Tibial nerve (tissue), 4 donors: Measurements from ENCODE around the gene UPK3A. TPM values are rescaled to one million over a fixed set of nuclear protein-coding genes. Genes with fewer than 3 reads are reported as not detected.
"Not testable (repeated sequence)": the region's sequence is repeated elsewhere in the genome, so short reads cannot be mapped to it uniquely, and the experiment has no call there.

ENCODE experiments used
- DNase-seq, 2 donors: peaks; one replicate each; pipeline ENCODE4 v3.0.0-alpha.2; 2019; ENCODE audit warnings: low spot score in 2 of 2
- H3K27ac ChIP-seq, 4 donors: fragments of 200-600 bp; sonication (generic) in 3 of 4; one replicate each; pipeline ENCODE4 v1.5.1; 2017 to 2019; ENCODE audit warnings: mild to moderate bottlenecking in 1 of 4
- H3K27me3 ChIP-seq, 2 donors: fragments of 200-600 bp; sonication (generic) in 1 of 2; one replicate each; pipeline versions ENCODE4 v1.5.1 to v1.6.0; 2017 to 2019
- H3K36me3 ChIP-seq, 3 donors: fragments of 200-600 bp; sonication (generic); one replicate each; pipeline ENCODE4 v1.5.1; 2018 to 2019
- H3K4me1 ChIP-seq, 4 donors: fragments of 200-600 bp; sonication (generic) in 3 of 4; one replicate each; pipeline ENCODE4 v1.5.1; 2017 to 2019
- H3K4me3 ChIP-seq, 4 donors: fragments of 200-600 bp; sonication (generic) in 3 of 4; one replicate each; pipeline ENCODE4 v1.5.1; 2017 to 2019; ENCODE audit warnings: mild to moderate bottlenecking in 1 of 4, moderate library complexity in 1 of 4
- H3K9me3 ChIP-seq, 4 donors: fragments of 200-600 bp; sonication (generic) in 3 of 4; one replicate each; pipeline ENCODE4 v1.5.1; 2017 to 2019
- CTCF ChIP-seq, 5 experiments: fragments of 200-600 bp in 3 of 5; fragments of 450-650 bp in 2 of 5; sonication (generic) in 3 of 5; IDR thresholded peaks; one replicate each; pipeline ENCODE4 v1.5.1; 2016 to 2019; ENCODE audit warnings: antibody characterized with exemption in 5 of 5, mild to moderate bottlenecking in 3 of 5, moderate library complexity in 2 of 5
- EP300 ChIP-seq, 2 donors: sonication (generic); formaldehyde crosslinking; IDR thresholded peaks; one replicate each; pipeline ENCODE4 v1.6.1; 2017; ENCODE audit warnings: antibody characterized with exemption in 2 of 2, mild to moderate bottlenecking in 1 of 2
- POLR2A ChIP-seq, 2 donors: fragments of 450-650 bp; IDR thresholded peaks; one replicate each; pipeline ENCODE4 v1.6.1; 2017; ENCODE audit warnings: antibody characterized with exemption in 2 of 2, mild to moderate bottlenecking in 2 of 2, moderate library complexity in 2 of 2
- WGBS, 2 donors: methylation state at CpG; one replicate each; pipeline ENCODE4 v1.1.5; 2018; 5-methylcytosine and 5-hydroxymethylcytosine counted together
- total RNA-seq, 4 donors: library from RNA; depleted of rRNA; stranded (reverse); fragments of >200 nt; gene quantifications; one replicate each; pipeline ENCODE4 v1.1.0, GENCODE V29; 2016

The UPK3A gene
- total RNA-seq, 4 donors from 2014 or later, result not detected

- H3K27ac ChIP-seq, result no peak overlapping the region
- H3K36me3 ChIP-seq, result no peaks in the 10 kb centered on the region
- no peak for TF ChIP-seq POLR2A (IDR thresholded peaks at IDR 0.05)
- TF ChIP-seq EP300 (IDR thresholded peaks at IDR 0.05), result no peak
- no peak for TF ChIP-seq CTCF (IDR thresholded peaks at IDR 0.05)
- no peak for DNase-seq
- peaks cover 0 to 6% (median 2%) of the 10 kb centered on the region in 4 donors for H3K4me1 ChIP-seq
- no peak overlapping the region for H3K4me3 ChIP-seq
- no peaks in the 10 kb centered on the region for H3K9me3 ChIP-seq
- H3K27me3 ChIP-seq, result no peaks in the 10 kb centered on the region
- 58 to 72% methylated on average over 8 of the region's 8 CpGs for WGBS, 2 donors
These were observed 35.8 kb upstream of the UPK3A start for GRCh38 chr22:45248832-45249561.

GRCh38 chr22:45251825-45252224, 32.9 kb upstream of the UPK3A start:
- Histone ChIP-seq H3K4me3 (no peak overlapping the region), H3K27me3 (no peaks in the 10 kb centered on the region), H3K9me3 (no peaks in the 10 kb centered on the region), H3K27ac (no peak overlapping the region), H3K4me1 (no peaks in the 10 kb centered on the region), H3K36me3 (no peaks in the 10 kb centered on the region)
- WGBS, 2 donors, result 63 to 85% methylated on average over 8 of the region's 8 CpGs
- TF ChIP-seq CTCF (IDR thresholded peaks at IDR 0.05) (no peak), EP300 (IDR thresholded peaks at IDR 0.05) (no peak), POLR2A (IDR thresholded peaks at IDR 0.05) (no peak)
- DNase-seq, result no peak

GRCh38 chr22:45253039-45253641, 31.6 kb upstream of the UPK3A start:
- no peaks in the 10 kb centered on the region for H3K36me3 ChIP-seq
- H3K4me3 ChIP-seq, result no peak overlapping the region
- DNase-seq, result no peak
- H3K27ac ChIP-seq, result no peak overlapping the region
- H3K9me3 ChIP-seq, result no peaks in the 10 kb centered on the region
- H3K4me1 ChIP-seq, result no peaks in the 10 kb centered on the region
- TF ChIP-seq EP300 (IDR thresholded peaks at IDR 0.05) (no peak), CTCF (IDR thresholded peaks at IDR 0.05) (no peak), POLR2A (IDR thresholded peaks at IDR 0.05) (no peak)
- no peaks in the 10 kb centered on the region for H3K27me3 ChIP-seq
- 70 to 81% methylated on average over 9 to 10 of the region's 10 CpGs for WGBS, 2 donors

- H3K27me3 ChIP-seq, result no peaks in the 10 kb centered on the region
- TF ChIP-seq CTCF (IDR thresholded peaks at IDR 0.05) (no peak), EP300 (IDR thresholded peaks at IDR 0.05) (no peak), POLR2A (IDR thresholded peaks at IDR 0.05) (no peak)
- no peak overlapping the region for H3K27ac ChIP-seq
- no peaks in the 10 kb centered on the region for H3K9me3 ChIP-seq
- WGBS, 2 donors, result 85 to 86% methylated on average over 7 of the region's 7 CpGs
- DNase-seq, result no peak
- no peak overlapping the region for H3K4me3 ChIP-seq
- H3K36me3 ChIP-seq, result no peaks in the 10 kb centered on the region
- H3K4me1 ChIP-seq, result no peaks in the 10 kb centered on the region
These were observed 30.4 kb upstream of the UPK3A start for GRCh38 chr22:45254388-45254787.

- no peaks in the 10 kb centered on the region for H3K36me3 ChIP-seq
- H3K27me3 ChIP-seq, result no peaks in the 10 kb centered on the region
- no peak for DNase-seq
- 69 to 84% methylated on average over 6 of the region's 6 CpGs for WGBS, 2 donors
- no peaks in the 10 kb centered on the region for H3K4me1 ChIP-seq
- no peaks in the 10 kb centered on the region for H3K9me3 ChIP-seq
- no peak overlapping the region for H3K27ac ChIP-seq
- no peak overlapping the region for H3K4me3 ChIP-seq
- TF ChIP-seq POLR2A (IDR thresholded peaks at IDR 0.05) (no peak), EP300 (IDR thresholded peaks at IDR 0.05) (no peak), CTCF (IDR thresholded peaks at IDR 0.05) (no peak)
These were observed 29.9 kb upstream of the UPK3A start for GRCh38 chr22:45254789-45255278.

GRCh38 chr22:45257941-45258340, 26.8 kb upstream of the UPK3A start:
- peaks cover 0 to 17% (median 8%) of the 10 kb centered on the region in 4 donors for H3K4me1 ChIP-seq
- 90 to 96% methylated on average over 4 of the region's 4 CpGs for whole genome bisulfite sequencing, 2 donors
- H3K4me3 ChIP-seq, DNase-seq, H3K27ac ChIP-seq, H3K27me3 ChIP-seq, H3K36me3 ChIP-seq, H3K9me3 ChIP-seq: not testable (repeated sequence)
